PC-9 (cell line): ENCODE measurements around the gene IFT81. TPM values are rescaled to one million over a fixed set of nuclear protein-coding genes. Genes with fewer than 3 reads are reported as not detected.

Experiments used
- BruUV-seq: library from RNA; stranded (reverse); fragments of 400-500 nt; replicated peaks from 2 replicates; lab custom pipeline; 2021; lab: Mats Ljungman, UMichigan
- CTCF ChIA-PET: fragments of 300-600 bp; sonication (Branson Sonifier 250); formaldehyde crosslinking; loops from one replicate; lab custom pipeline; 2022; ENCODE audit warnings: antibody characterized with exemption; lab: Charles Lee
- POLR2A ChIA-PET: fragments of 300-600 bp; sonication (Branson Sonifier 250); formaldehyde crosslinking; loops from one replicate; lab custom pipeline; 2022; ENCODE audit warnings: antibody characterized with exemption; ENCODE audit not compliant: unreplicated experiment; lab: Charles Lee
- DNase-seq, 2 experiments: peaks; one replicate each; pipeline versions ENCODE4 v3.0.0 to v3.0.0-alpha.2; 2015 to 2022; ENCODE audit warnings: mixed read lengths in 1 of 2
- H2AFZ ChIP-seq: fragments of 200-600 bp; sonication (generic); 2 replicates; pipeline ENCODE4 v1.8.1; 2017; ENCODE audit warnings: antibody characterized with exemption
- H3F3A ChIP-seq: fragments of 200-600 bp; sonication (generic); 2 replicates; pipeline ENCODE4 v1.8.1; 2017; ENCODE audit warnings: antibody characterized with exemption, mild to moderate bottlenecking, low read depth; ENCODE audit not compliant: insufficient read depth
- H3K27ac ChIP-seq: fragments of 200-600 bp; sonication (generic); 2 replicates; pipeline ENCODE4 v1.6.1; 2016; ENCODE audit warnings: mixed run types
- H3K27me3 ChIP-seq: fragments of 200-600 bp; sonication (generic); 2 replicates; pipeline ENCODE4 v1.6.1; 2016; ENCODE audit warnings: low read depth, mixed run types; ENCODE audit not compliant: insufficient read depth
- H3K36me3 ChIP-seq: fragments of 200-600 bp; sonication (generic); 2 replicates; pipeline ENCODE4 v1.6.1; 2016; ENCODE audit warnings: low read depth, mixed run types
- H3K4me1 ChIP-seq: fragments of 200-600 bp; sonication (generic); replicated peaks from 2 replicates; pipeline ENCODE4 v1.6.1; 2016; ENCODE audit warnings: mixed run types; ENCODE audit not compliant: insufficient read depth
- H3K4me2 ChIP-seq: fragments of 200-600 bp; sonication (generic); 2 replicates; pipeline ENCODE4 v1.6.1; 2017; ENCODE audit warnings: mixed run types
- H3K4me3 ChIP-seq: fragments of 200-600 bp; sonication (generic); 2 replicates; pipeline ENCODE4 v1.6.1; 2016; ENCODE audit warnings: mixed run types
- H3K79me2 ChIP-seq: fragments of 200-600 bp; sonication (generic); 2 replicates; pipeline ENCODE4 v1.6.1; 2017; ENCODE audit warnings: low read depth, mixed run types
- H3K9me2 ChIP-seq: fragments of 200-600 bp; sonication (generic); 2 replicates; pipeline ENCODE4 v1.8.1; 2017; ENCODE audit warnings: mild to moderate bottlenecking; ENCODE audit not compliant: insufficient read depth
- H3K9me3 ChIP-seq: fragments of 200-600 bp; sonication (generic); 2 replicates; pipeline ENCODE4 v1.8.1; 2016; ENCODE audit warnings: low read depth; ENCODE audit not compliant: insufficient read depth
- H4K20me1 ChIP-seq: fragments of 200-600 bp; sonication (generic); 2 replicates; pipeline ENCODE4 v1.8.1; 2017; ENCODE audit not compliant: insufficient read depth
- EZH2 ChIP-seq: fragments of 200-600 bp; sonication (generic); IDR thresholded peaks from 2 replicates; pipeline ENCODE4 v1.8.0; 2017; ENCODE audit warnings: antibody characterized with exemption, low read depth
- intact Hi-C: fragments of 100-400 bp; cut with micrococcal nuclease; formaldehyde crosslinking; loops from one replicate; pipeline ENCODE4 v1.10.0; 2022; ENCODE audit not compliant: unreplicated experiment
- total RNA-seq: library from RNA; stranded (reverse); gene quantifications from 2 replicates; pipeline ENCODE4 v1.2.3, GENCODE V29; 2021
- TF ChIP-seq, protein P1 (sequence below): fragments of 200-600 bp; sonication (generic); conservative IDR thresholded peaks from 2 replicates; pipeline ENCODE4 v1.6.1; 2017; ENCODE audit warnings: mixed run types, antibody characterized with exemption, mild to moderate bottlenecking, moderate library complexity

The IFT81 gene
- total RNA-seq, 1 experiment from 2014 or later: 19.3 TPM

DNA sequence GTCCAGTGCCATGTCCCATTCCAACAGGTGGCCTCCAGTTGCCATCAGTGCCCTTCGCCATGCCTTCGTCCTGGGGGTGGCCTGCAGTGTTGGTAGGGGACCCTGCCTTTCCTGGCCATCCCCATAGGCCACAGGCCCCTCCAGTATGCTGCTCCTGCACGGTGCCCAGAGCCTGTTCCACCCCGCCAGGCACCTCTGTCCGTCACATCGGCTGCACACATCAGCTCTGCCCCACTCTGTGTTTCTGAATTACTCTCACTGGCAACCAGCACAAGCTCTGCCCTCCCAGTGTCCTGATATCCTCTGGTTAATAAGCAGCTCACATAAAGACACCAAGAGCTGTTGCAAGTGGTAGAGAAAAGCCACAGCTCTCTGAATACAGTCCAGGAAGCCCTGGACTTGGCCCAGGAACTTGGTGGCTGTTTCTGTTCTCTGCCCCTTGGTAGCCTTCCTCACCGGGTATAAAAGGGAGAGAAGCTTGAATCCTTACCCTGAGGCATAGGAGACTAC is 125.6 kb downstream of the IFT81 start:
- H3K36me3 ChIP-seq: no peaks in the 10 kb centered on the region
- peaks cover 54% of the 10 kb centered on the region for H3K4me1 ChIP-seq
- ChIA-PET CTCF (no interaction called here), POLR2A (interaction anchor here (0.6 kb wide), 1 partner anchor 30 kb away, joined by 6 read pairs; no protein-coding TSS in a partner anchor)
- H3K4me3 ChIP-seq: no peak overlapping the region
- no peaks in the 10 kb centered on the region for H3K27me3 ChIP-seq
- no TSS peak for BruUV-seq
- no peak overlapping the region for H3K4me2 ChIP-seq
- no peaks in the 10 kb centered on the region for H4K20me1 ChIP-seq
- TF ChIP-seq, protein P1, sequence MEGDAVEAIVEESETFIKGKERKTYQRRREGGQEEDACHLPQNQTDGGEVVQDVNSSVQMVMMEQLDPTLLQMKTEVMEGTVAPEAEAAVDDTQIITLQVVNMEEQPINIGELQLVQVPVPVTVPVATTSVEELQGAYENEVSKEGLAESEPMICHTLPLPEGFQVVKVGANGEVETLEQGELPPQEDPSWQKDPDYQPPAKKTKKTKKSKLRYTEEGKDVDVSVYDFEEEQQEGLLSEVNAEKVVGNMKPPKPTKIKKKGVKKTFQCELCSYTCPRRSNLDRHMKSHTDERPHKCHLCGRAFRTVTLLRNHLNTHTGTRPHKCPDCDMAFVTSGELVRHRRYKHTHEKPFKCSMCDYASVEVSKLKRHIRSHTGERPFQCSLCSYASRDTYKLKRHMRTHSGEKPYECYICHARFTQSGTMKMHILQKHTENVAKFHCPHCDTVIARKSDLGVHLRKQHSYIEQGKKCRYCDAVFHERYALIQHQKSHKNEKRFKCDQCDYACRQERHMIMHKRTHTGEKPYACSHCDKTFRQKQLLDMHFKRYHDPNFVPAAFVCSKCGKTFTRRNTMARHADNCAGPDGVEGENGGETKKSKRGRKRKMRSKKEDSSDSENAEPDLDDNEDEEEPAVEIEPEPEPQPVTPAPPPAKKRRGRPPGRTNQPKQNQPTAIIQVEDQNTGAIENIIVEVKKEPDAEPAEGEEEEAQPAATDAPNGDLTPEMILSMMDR: no peak
- no peak for TF ChIP-seq EZH2
- no peak overlapping the region for H2AFZ ChIP-seq
- no peaks in the 10 kb centered on the region for H3K79me2 ChIP-seq
- intact Hi-C loops: loop anchor here (2.0 kb wide), 1 partner anchor 19 kb away; no protein-coding TSS in a partner anchor
- peaks cover 42% of the 10 kb centered on the region for H3F3A ChIP-seq
- no peak for DNase-seq
- no peak overlapping the region for H3K27ac ChIP-seq
- no peaks in the 10 kb centered on the region for H3K9me3 ChIP-seq
- no peaks in the 10 kb centered on the region for H3K9me2 ChIP-seq

DNA sequence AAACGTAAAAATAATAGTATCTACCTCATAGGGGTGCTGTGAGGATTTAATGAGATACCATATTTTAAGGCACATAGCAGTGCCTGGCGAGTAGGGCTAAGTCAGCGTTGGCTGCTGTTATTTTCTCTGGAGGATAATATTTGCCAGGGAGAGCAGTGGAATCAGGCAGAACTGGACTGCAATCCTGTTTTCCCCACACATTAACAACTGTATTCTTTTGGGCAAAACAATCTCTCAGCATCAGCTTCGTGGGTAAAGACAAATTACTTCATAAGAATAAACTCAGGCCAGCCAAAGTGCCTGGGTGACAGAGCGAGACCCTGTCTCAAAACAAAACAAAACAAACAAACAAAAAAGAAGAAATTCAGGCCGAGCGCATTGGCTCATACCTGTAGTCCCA is 127.2 kb downstream of the IFT81 start:
- no peak overlapping the region for H3K27ac ChIP-seq
- ChIA-PET POLR2A (no interaction called here), CTCF (interaction anchor here (0.7 kb wide), 1 partner anchor 18 kb away, joined by 3 read pairs; no protein-coding TSS in a partner anchor)

DNA sequence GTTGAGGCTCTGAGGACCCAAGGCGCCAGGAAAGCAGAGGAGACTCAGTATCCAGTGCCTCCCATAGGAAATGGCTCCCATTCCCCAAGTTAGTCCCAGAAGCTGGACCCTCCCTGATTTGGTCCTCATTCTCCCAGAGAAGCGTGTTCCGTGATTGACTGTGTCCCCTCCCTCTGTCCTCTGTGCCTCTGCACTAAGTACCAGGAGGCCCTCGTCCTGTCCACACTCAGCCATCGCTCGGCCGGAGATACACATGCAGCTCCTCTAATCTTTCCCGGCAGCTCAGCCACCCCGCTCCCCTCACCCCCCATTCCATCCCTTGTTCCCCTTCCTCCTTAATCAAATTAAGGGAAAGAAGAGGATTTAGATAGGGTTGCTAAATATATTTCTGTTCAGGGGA is 128.6 kb downstream of the IFT81 start:
- intact Hi-C loops: no loop called here
- TF ChIP-seq, protein P1: no peak
- TF ChIP-seq EZH2: no peak

More for the DNA sequence above, 127.2 kb downstream of the IFT81 start:
- H3K4me1 ChIP-seq: peaks cover 41% of the 10 kb centered on the region
- TF ChIP-seq, protein P1: no peak
- no peak for TF ChIP-seq EZH2
- H3K36me3 ChIP-seq: no peaks in the 10 kb centered on the region
- no peak overlapping the region for H2AFZ ChIP-seq
- H3F3A ChIP-seq: peaks cover 36% of the 10 kb centered on the region
- intact Hi-C loops: no loop called here
- DNase-seq: no peak
- H3K4me2 ChIP-seq: no peak overlapping the region
- BruUV-seq: no TSS peak
- no peaks in the 10 kb centered on the region for H3K79me2 ChIP-seq
- H3K27me3 ChIP-seq: no peaks in the 10 kb centered on the region
- H3K9me3 ChIP-seq: no peaks in the 10 kb centered on the region
- H3K9me2 ChIP-seq: no peaks in the 10 kb centered on the region
- H4K20me1 ChIP-seq: no peaks in the 10 kb centered on the region
- H3K4me3 ChIP-seq: no peak overlapping the region

More for the DNA sequence above, 128.6 kb downstream of the IFT81 start:
- DNase-seq: no peak
- Histone ChIP-seq H3K4me1 (peaks cover 28% of the 10 kb centered on the region), H3F3A (peaks cover 22% of the 10 kb centered on the region), H3K27ac (no peak overlapping the region), H3K9me3 (no peaks in the 10 kb centered on the region), H3K4me3 (no peak overlapping the region), H3K4me2 (no peak overlapping the region), H3K27me3 (no peaks in the 10 kb centered on the region), H3K36me3 (no peaks in the 10 kb centered on the region), H3K79me2 (no peaks in the 10 kb centered on the region), H2AFZ (no peak overlapping the region), H3K9me2 (no peaks in the 10 kb centered on the region), H4K20me1 (no peaks in the 10 kb centered on the region)
- no TSS peak for BruUV-seq
- POLR2A ChIA-PET: no interaction called here
- CTCF ChIA-PET: no interaction called here
